ENCODE results near the gene CACNA1B.

GRCh38 chr9:137985637-137986071 is 108.1 kb downstream of the CACNA1B start:
- TF ChIP-seq EZH2 (IDR thresholded peaks at IDR 0.05; ENCODE audit: borderline replicate concordance, low read length) (no peak), CTCF (conservative IDR thresholded peaks at IDR 0.05 in 1 of 2, IDR thresholded peaks at IDR 0.05 in 1 of 2; ENCODE audit: extremely low read depth in 1 of 2, insufficient read depth in 1 of 2, low read depth in 1 of 2, low read length in 2 of 2) (no peak)

Data from mammary epithelial cell (primary cell).